ENCODE data around the gene GRIK1.

The GRIK1 gene

DNA sequence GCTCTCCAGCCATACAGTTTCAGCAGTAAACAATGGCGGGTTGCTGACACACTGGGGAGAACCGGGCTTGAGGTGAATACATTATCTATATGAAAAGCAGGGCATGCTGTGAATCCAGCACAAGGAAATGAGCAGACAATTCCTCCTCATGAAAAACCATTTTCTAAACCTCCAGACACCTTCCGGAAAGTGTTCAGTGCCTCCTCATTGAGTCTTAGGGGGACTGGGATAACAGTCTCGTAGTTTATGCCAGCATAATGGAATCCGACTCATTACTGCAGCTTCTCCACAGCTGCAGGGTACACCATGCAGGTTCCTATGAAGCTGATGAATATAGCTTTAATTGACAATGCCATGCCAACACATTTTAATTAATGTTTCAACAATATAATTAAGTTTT is 356.9 kb downstream of the GRIK1 start:
- DNase-seq = no peak

DNA sequence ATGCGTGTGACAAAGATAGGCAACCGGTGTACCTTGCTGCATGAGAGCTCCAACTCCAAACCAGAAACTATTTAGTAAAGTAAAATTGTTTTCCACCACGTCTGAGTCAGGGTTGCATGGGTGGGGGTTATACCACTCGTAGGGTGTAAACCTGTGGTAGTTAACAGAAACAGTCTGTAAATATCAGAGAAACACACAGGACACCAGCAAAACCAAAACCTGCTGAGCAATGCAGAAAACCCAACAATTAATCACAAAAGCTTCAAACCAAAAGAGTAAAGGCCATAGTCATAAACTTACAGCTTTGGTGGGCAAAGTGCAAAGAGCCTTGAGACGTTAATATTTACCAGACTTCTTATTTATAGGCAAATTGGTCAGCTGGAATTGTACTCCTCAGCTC is 358.4 kb downstream of the GRIK1 start:
- no peak for DNase-seq

- no peak for DNase-seq
Measured at GRCh38 chr21:29580732-29581285, 359.0 kb downstream of the GRIK1 start.

GRCh38 chr21:29578306-29578705 is 361.5 kb downstream of the GRIK1 start:
- DNase-seq = no peak

DNA sequence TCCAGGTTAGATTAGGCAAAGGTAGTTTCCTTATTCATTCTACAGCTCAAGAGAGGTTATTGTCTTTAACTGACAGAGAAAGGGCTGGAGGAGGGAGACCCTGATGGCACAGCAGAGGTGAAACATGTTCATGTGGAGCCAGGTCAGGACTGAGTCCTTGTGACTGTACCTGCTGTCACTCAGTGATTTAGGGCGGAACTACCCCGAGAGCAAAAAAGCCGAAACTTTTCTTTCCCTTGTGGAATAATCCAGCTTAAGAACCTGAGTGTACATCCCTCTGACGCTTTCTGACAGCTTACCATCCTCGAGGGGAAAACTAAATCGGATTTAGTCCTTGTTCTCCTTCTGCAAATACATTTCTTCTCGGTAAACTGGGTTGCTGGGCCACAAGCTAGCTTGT is 367.8 kb downstream of the GRIK1 start:
- DNase-seq = no peak

DNA sequence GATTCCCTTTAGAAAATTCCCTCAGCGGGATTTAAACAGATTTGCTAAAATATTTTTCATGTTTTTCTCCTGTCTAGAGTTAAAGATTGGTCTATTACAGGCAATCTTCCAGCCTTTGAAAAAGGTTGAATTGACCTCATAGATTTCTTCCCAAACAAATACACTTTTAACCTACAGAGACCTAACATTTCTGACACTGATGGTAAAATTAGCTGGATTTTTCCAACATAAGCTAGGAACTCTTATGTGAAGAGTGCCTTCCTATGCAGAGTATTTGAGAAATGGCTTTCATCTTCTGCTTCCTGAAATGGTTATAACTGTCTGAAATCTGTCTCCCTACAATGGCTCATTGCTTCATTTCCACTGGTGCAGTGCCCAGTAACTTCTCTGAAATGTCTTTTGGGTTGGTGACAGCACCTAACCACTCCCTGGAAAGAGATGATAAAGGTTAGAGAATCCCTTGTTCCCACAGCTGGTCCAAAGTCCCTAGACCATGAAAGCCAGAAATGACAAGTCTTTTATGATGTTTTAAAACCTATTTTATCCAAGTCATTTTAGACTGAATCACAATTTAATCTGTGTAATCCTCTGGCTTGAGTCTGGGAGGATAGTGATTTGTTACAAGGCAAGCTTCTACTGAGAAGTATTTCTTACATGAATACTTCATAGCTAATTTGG is 371.6 kb downstream of the GRIK1 start:
- no peak for DNase-seq

DNA sequence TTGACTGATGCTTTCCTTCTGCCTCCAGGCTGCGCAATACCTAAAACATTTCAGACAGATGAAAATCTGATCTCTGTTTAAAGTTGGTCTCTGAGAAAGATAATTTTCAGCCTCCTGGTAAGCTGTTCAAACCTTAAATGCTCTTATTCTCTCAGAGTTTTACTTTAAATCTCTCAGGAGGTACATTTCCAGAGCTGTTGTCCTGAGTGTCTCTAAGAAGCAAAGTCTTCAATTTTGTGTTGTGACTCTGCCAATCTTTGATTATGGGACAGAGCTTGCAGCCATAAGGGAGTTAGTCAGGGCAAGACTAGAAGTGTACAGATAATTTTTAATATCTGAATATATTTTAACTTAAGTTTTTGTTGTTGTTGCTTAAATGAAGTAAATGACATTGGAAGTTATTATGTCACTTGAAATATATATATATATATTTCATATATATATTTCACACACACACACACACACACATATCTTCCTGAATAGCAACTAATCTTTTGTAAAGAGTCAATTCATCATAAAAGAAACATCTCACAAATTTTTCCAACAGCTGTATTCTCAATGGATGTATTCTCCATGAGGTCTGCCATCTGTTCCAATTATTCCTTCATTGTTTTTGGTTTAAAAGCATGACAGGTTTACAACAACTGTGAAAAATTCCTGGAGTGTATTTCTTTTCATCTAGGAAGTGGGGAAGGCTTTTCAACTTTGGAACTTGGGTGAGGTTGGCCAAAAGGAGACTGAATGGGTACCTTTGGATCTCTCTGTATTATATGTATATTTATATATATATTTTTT is 381.7 kb downstream of the GRIK1 start:
- no peak for DNase-seq

DNA sequence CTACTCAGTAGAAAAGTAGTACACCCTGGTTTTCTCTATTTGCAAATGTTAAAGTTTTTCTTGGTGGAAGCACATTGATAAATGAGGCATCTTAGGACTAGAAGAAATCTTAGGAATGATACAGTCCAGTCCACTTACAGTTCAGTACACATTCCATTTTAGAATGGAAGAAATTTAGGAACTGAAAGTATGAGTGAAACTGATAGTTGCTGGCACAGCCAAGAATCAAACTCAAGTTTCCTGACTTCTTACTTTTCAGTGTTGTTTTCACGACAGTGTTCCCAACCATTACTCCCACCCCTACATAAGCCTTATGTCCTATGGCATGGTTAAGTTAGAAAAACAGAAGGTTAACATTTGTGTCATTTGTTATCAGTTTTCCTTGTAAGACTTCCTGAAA is 382.6 kb downstream of the GRIK1 start:
- DNase-seq = no peak

DNA sequence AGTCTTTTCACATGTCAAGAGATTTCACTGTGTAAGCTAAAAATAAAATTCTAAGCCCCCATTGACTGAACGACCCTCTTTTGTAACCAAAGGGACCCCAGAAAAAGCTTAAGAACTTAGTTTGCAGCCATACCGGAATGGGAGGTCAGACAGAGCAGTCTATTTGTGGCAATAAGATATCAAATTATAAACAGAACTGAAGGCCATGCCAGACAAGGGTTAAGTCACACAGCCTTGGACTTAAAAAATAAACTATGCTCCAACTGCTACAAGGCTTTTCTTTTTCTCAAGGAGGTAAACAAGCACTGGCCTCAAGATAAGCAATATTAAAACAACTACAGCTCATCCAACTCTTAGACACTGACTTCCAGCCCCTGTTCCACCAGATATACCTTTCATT is 384.2 kb downstream of the GRIK1 start:
- DNase-seq = no peak

- no peak for DNase-seq
Measured at GRCh38 chr21:29550205-29550604, 389.6 kb downstream of the GRIK1 start.

DNA sequence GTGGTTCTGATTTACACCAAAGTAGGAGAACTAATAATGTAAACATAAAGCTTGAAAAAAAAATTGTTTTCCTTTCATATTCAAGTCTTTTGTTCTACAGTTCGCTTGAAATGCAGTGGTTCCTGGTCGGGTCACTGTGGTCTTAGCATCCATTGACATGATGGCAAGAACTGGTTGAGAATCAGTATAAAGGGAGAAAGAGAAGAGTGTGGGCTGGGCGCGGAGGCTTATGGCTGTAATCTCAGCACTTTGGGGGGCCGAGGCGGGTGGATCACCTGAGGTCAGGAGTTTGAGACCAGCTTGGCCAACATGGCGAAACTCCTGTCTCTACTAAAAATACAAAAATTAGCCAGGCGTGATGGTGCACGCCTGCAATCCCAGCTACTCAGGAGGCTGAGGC is 390.2 kb downstream of the GRIK1 start:
- DNase-seq = no peak

DNA sequence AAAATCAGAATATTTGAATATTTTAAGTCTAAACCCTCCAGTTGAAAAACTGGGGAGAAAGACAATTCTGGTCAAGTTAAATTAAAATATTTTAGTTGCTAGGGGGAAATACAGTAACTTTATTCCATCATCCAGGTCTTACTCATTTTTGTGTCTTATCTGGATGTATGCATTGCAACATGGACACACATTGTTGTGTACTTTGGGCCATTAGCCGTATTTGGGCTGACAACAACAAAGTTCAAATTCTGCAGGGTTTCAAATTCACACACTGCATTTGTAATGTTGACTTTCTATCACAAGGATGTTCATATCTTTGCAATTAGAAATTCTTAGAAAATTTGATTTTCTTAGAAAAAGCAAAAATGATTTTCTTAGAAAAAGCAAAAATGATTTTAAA is 391.8 kb downstream of the GRIK1 start:
- DNase-seq = no peak

DNA sequence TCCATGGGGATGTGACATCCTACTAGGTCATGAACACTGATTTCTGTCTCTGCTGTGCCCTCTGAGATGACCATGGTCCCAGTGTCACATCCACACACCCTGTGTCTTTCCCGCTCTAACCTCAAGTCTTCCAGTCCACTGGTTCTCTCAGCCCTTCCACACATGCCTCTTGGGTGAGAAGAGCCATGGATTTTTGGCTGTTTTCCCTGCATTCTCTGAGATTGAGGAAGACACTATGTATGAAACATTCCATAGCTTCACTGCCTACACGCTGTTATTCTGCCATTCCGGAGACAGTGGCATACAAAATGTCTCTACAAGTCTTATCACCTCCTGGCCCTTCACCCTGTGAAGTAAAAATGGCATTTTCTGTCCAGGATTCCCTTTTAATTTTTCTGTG is 393.7 kb downstream of the GRIK1 start:
- no peak for DNase-seq

DNA sequence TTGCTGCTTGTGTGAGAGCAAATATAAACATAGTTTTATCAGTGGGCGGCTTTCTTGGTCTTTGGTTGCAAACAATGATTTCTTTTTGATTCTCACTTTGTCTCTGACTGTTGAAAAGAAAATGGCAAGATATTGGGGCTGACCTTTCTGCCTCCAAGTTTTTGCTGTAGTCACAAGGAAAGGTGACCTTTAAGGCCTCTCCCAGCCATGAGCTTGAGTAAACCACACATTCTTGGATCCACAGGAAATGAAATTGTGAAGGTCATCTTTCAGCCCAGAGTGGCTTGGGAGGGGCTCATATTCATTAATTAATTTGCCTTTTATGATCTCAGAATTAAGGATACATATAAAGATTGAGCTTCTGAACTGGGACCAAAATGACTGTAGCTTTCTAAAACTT is 399.5 kb downstream of the GRIK1 start:
- DNase-seq = no peak

- no peak for DNase-seq
Measured at GRCh38 chr21:29538115-29538514, 401.7 kb downstream of the GRIK1 start.

DNA sequence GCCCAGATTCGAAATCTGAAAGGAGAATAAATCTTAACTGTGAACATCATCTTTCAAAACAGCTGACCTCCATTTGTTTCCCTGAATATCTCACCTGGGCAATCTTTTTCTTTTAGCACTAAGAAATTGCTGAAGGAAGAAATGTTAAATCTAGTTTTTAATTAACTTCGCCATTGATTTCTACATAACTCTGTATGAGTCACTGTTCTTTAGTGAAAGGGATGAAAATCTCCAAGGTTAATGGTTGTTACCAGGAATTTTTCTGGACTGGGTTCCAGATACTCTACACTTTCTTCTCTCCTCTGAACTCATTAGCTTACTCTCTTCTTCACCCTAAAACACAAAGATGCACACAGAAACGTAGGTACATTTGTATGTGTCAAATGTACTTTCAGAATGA is 405.3 kb downstream of the GRIK1 start:
- no peak for DNase-seq

DNA sequence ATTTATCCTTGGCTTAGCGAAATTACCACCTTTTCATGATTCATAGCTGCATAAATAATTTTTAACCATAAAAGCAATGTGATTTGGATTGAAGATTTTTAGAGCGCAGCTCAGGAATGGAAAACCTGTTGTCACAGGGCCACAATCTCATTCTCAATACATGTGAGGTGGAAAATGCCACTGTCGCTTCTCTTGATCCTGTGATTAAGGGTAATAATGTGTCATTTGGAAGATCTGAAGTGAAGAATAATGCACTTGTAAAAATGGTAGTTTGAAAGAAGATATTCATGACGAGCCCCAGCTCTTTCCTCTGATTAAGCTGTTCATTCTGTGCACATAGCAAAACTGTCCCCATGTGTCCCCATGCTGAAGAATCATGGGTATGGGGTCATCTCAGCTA is 410.7 kb downstream of the GRIK1 start:
- no peak for DNase-seq

DNA sequence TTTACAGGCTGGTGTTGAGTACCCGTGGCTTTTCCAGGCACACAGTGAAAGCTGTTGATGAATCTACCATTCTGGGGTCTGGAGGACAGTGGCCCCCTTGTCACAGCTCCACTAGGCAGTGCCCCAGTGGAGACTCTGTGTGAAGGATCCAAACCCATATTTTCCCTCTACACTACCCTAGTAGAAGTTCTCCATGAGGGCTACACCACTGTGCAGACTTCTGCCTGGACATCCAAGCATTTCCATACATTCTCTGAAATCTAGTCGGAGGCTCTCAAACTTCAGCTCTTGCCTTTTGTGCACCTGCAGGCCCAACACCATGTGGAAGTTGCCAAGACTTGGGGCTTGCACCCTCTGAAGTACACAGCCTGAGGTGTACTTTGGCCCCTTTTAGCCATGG is 413.3 kb downstream of the GRIK1 start:
- no peak for DNase-seq

DNA sequence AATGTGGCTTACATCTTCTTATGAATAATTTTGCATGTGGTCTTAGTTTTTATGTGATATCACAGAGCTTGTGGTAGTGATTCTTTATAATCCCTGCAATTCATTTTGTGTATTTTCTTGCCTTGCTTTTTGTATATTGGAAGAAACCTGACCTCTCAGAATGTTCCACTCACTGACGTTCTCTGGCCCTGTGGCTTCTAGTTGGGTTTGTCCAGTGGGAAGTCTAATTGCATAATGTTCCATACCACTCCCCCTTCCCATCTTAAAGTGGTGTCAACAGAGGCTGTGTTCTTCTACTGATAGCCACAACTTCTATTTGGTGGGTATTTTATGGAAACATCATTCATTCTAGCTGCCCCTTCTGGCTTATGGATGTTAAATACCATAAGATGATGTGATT is 415.7 kb downstream of the GRIK1 start:
- no peak for DNase-seq

GRCh38 chr21:29523646-29524045 is 416.1 kb downstream of the GRIK1 start:
- no peak for DNase-seq

GRCh38 chr21:29521872-29522271 is 417.9 kb downstream of the GRIK1 start:
- no peak for DNase-seq

DNA sequence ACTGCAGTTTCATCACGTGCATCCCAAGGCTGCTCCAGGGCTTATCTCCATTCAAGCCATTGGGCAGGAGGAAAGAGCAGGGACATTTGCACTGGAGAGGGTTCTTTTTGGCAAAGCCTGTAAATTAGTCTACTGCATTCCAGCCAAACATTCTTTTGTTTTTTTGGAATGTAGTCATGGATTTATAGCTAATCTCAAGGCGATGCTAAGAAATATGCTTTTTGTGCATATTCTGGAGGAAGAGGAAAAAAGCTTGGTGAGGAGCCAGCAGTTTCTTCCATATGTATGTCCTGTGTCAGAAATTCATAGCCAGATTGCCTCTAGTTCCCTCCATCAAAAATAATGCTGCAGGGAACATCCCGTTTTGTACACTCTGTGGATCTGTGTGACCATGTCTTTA is 419.6 kb downstream of the GRIK1 start:
- no peak for DNase-seq

GRCh38 chr21:29514652-29515247 is 425.0 kb downstream of the GRIK1 start:
- no peak for DNase-seq

- no peak for DNase-seq
Measured at GRCh38 chr21:29513535-29513934, 426.3 kb downstream of the GRIK1 start.

All from CD4-positive, alpha-beta T cell treated with Interleukin-1 beta for 1 hour (primary cell).